ENCODE measurements around the gene CLK3.

The CLK3 gene

DNA sequence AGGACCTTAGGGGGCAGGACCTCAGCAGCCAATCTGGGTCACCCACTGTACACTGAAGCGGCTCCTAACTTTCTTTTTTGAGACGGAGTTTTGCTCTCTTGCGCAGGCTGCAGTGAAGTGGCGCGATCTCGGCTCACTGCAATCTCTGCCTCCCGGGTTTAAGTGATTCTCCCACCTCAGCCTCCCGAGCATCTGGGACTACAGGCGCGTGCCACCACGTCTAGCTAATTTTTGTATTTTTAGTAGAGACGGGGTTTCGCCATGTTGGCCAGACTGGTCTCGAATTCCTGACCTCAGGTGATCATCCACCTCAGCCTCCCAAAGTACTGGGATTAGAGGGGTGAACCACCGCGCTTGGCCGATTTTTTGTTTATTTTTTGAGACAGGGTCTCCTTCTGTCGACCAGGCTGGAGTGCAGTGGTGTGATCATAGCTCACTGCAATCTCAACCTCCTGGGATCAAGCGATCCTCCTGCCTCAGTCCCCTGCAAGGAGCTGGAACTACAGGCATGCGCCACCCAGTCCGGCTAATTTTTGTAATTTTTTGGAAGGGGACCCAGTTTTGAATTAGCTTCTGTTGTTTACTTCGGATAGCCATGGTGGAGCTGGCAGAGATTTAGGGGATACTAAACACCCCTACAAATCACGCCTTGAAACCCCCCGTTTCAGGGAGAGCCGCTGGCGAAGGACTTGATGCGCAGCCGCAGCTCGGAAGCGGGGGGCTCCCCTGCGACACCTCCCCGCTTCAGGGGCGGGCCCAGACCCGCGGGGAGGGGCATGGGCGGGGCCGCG is 1.5 kb upstream of the CLK3 start:
- Histone ChIP-seq H3K9me3 (ENCODE audit: control insufficient read depth, low read depth, low read length) (no peaks in the 10 kb centered on the region), H3K27me3 (ENCODE audit: control insufficient read depth, insufficient read depth, low read length) (peaks cover 18% of the 10 kb centered on the region), H3K4me3 (ENCODE audit: low read length) (peak overlapping the region; percentile 88), H3K36me3 (ENCODE audit: control insufficient read depth, low read depth, low read length) (peaks cover 1% of the 10 kb centered on the region), H3K27ac (ENCODE audit: low read length) (peak overlapping the region; percentile 27), H3K9ac (ENCODE audit: low read length) (peak overlapping the region; percentile 49), H3K4me1 (ENCODE audit: control insufficient read depth, low read depth, low read length) (peaks cover 3% of the 10 kb centered on the region)

DNA sequence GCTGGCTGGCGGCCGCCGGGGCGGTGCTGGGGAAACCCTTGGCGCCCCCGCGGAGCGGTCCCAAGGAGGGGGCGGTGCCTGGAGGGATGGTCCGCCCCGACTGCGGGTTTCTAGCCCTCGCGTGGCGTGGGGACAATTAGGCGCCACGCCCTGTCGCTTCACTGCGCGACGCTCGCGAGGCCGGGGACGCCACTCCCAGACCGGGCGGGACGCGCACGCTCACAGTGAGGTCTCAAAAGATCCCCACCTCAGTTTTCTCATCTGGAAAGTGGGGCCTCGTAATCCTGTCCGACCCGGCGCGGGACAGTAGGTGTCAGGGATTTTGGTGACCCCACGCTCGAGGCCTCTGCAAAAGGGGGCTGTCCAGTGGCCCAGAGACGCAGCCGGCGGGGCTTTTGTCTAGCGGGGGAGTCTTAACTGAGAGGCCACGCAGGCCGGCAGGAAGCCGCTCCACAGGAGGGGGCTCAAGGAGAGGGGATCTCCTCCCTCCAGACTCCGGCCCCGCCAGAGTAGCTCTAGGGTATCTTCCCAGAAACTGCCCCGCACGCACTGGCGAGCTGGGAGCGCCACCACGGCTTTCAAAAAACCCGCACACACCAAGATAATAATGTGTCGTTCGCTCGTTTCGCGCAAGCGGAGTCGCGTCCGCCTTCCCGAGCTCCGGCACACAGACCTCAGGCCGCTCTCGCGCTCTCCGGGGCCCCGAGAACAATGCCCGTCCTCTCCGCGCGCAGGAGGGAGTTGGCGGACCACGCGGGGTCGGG is 710 bp upstream of the CLK3 start:
- peaks cover 3% of the 10 kb centered on the region for H3K4me1 ChIP-seq (ENCODE audit: control insufficient read depth, low read depth, low read length)

DNA sequence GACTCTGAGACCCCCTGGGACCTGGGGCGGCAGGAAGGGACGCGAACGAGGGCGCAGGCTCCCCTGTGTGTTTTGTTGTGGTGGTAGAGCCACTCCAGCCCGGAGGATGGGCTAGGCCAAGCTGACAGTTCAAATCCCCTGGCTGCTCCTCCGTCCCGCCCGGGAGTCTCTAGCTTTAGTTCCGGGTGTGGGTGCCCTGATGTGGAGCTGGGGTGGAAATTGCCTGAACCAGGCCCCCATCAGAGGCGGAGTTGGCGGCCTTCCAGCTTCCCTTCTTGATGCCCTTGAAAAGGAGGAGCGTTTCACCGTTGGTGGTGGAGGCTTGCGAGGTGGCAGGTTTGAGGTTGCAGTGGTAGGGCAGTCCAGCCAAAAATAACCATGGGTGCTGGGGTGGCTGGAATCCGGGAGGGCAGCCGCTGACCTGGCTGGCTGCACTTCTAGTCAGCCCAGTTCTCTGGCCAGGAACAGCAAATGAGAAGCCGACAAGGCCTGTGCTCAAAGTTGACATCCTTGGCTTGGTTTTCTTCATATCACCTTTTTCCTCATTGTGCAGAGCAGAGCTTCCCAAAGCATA is 817 bp downstream of the CLK3 start:
- Histone ChIP-seq H3K9ac (ENCODE audit: low read length) (peak overlapping the region; percentile 90), H3K9me3 (ENCODE audit: control insufficient read depth, low read depth, low read length) (no peaks in the 10 kb centered on the region), H3K36me3 (ENCODE audit: control insufficient read depth, low read depth, low read length) (peaks cover 19% of the 10 kb centered on the region), H3K4me3 (ENCODE audit: low read length) (peak overlapping the region; percentile 88), H3K27me3 (ENCODE audit: control insufficient read depth, insufficient read depth, low read length) (peaks cover 18% of the 10 kb centered on the region), H3K4me1 (ENCODE audit: control insufficient read depth, low read depth, low read length) (peaks cover 3% of the 10 kb centered on the region), H3K27ac (ENCODE audit: low read length) (no peak overlapping the region)

More for the DNA sequence above, 710 bp upstream of the CLK3 start:
- peak overlapping the region; percentile 90 for H3K9ac ChIP-seq (ENCODE audit: low read length)
- H3K27ac ChIP-seq (ENCODE audit: low read length): peak overlapping the region; percentile 35
- H3K36me3 ChIP-seq (ENCODE audit: control insufficient read depth, low read depth, low read length): peaks cover 9% of the 10 kb centered on the region
- peak overlapping the region; percentile 88 for H3K4me3 ChIP-seq (ENCODE audit: low read length)
- peaks cover 18% of the 10 kb centered on the region for H3K27me3 ChIP-seq (ENCODE audit: control insufficient read depth, insufficient read depth, low read length)
- no peaks in the 10 kb centered on the region for H3K9me3 ChIP-seq (ENCODE audit: control insufficient read depth, low read depth, low read length)

DNA sequence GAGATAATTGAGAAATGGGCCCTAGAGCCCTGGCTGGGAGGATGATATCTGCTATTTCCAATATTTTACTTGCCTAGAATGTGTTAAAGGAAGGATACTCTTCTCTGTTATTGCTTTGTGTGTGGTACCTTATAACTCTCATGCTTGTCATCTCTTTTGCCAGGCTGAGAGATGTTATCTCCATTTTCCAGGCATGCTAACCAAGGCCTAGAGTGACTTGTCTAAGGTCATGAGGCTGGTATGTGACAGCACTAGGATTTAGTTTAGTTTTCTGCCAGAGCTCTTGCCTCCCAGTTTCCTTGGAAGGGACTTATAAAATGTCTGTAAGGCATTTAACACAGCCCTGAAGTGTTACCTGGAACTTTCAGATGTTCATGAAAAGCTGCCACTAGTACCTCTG is 1.4 kb downstream of the CLK3 start:
- Histone ChIP-seq H3K4me1 (ENCODE audit: control insufficient read depth, low read depth, low read length) (peaks cover 3% of the 10 kb centered on the region), H3K27ac (ENCODE audit: low read length) (no peak overlapping the region), H3K9me3 (ENCODE audit: control insufficient read depth, low read depth, low read length) (no peaks in the 10 kb centered on the region), H3K27me3 (ENCODE audit: control insufficient read depth, insufficient read depth, low read length) (peaks cover 15% of the 10 kb centered on the region), H3K36me3 (ENCODE audit: control insufficient read depth, low read depth, low read length) (peaks cover 23% of the 10 kb centered on the region), H3K9ac (ENCODE audit: low read length) (no peak overlapping the region), H3K4me3 (ENCODE audit: low read length) (peak overlapping the region; percentile 88)

DNA sequence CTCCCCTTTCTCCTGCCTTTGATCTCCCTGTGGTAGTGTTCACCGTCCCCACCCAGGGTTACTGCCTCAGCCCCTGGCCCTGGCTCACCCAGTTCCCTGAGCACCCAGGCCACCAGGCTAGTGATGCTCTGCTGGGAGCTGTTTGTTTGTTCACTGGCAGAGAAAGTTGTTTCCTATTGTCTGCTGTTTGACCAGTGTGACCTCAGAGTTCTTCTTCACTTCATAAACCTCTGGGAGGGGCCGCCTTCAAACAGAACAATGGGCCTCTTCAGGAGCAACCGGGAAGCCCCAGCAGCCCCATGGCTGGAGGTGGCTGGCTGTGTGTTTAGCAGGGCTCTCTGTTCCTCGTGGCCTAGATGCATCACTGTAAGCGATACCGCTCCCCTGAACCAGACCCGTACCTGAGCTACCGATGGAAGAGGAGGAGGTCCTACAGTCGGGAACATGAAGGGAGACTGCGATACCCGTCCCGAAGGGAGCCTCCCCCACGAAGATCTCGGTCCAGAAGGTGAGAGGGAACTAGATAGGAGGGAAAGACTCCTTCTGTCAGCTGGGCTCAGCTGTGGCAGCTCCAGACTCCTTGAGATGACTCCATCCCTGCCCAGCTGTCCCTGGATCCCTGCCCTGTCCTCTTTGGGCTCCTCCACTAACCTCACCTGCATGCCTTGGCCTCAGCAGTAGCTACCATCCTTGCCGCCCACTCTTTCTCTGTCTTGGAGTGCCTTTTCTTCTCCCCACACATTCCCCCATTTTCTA is 3.4 kb downstream of the CLK3 start:
- Histone ChIP-seq H3K27ac (ENCODE audit: low read length) (no peak overlapping the region), H3K4me3 (ENCODE audit: low read length) (no peak overlapping the region), H3K36me3 (ENCODE audit: control insufficient read depth, low read depth, low read length) (peaks cover 43% of the 10 kb centered on the region), H3K27me3 (ENCODE audit: control insufficient read depth, insufficient read depth, low read length) (peaks cover under 1% of the 10 kb centered on the region), H3K4me1 (ENCODE audit: control insufficient read depth, low read depth, low read length) (peaks cover 3% of the 10 kb centered on the region), H3K9ac (ENCODE audit: low read length) (no peak overlapping the region), H3K9me3 (ENCODE audit: control insufficient read depth, low read depth, low read length) (no peaks in the 10 kb centered on the region)

DNA sequence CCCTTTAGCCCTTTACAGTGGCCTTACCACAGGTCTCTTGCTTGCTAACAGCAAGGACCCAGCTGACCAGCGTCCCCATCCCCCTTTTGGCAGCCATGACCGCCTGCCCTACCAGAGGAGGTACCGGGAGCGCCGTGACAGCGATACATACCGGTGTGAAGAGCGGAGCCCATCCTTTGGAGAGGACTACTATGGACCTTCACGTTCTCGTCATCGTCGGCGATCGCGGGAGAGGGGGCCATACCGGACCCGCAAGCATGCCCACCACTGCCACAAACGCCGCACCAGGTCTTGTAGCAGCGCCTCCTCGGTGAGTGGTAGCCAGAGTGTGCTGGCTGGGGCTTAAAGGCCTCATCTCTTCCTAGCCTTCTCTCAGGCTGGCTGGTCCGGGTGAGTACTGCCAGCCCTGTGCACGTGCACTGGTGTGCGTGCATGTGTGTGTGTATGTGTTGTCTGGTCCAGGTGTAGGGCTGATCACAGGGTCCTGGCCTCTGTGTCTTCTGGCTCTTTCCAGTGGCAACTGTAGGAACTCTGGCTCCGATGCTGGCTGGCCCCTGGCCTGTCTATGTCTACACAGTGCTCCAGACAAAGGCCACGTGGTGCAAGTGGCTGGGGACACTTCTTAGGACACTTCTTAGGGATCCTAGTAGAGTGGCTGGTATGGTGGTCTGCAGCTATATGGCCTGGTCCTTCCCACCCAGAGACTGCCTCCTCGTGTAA is 4.4 kb downstream of the CLK3 start:
- Histone ChIP-seq H3K4me1 (ENCODE audit: control insufficient read depth, low read depth, low read length) (peaks cover 3% of the 10 kb centered on the region), H3K36me3 (ENCODE audit: control insufficient read depth, low read depth, low read length) (peaks cover 53% of the 10 kb centered on the region), H3K9ac (ENCODE audit: low read length) (no peak overlapping the region)

DNA sequence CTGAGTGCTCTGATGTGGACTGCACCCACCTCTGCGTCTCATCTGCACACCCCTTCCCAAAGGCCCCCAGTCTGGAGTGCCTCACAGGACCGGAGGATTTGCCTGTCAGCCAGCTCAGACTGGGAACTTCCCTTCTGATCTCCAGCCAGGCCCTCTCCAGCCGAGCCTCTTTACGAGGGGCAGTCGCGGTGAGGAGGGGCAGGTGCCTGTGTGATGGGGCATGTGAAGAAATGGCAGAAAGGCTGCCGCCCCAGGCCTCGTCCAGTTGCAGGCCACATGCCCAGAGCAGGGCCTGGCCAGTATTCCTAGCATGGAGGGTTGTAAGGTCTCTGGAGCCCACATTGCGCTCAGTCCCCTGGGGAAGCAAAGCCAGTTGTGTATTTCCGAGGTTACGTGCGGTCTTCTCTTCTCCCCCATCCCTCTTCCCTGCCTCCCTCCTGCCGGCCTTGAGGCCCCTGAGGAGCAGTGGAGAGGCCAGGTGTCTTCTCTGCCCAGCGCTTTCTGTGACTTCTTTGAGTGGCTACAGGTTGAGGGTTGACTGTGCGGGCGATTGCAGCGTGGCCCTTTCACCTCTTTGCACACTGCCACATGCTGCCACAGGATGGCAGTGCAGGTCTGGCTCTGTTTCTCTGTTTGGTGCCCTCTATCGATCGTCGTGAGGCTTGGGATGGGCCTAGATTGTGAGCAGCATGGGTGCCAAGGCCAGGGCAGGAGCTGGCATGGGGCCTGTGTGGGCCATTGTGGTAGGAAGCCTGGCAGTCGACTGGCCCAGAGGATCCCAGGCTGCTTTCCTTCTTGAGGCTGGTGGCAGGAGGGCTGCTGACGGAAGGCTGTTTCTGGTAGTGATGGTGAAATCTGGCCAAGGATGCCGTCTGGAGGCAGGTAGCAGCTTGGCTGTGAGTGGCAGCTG is 5.3 kb downstream of the CLK3 start:
- H3K27ac ChIP-seq (ENCODE audit: low read length): no peak overlapping the region
- peaks cover 61% of the 10 kb centered on the region for H3K36me3 ChIP-seq (ENCODE audit: control insufficient read depth, low read depth, low read length)
- no peaks in the 10 kb centered on the region for H3K9me3 ChIP-seq (ENCODE audit: control insufficient read depth, low read depth, low read length)
- H3K9ac ChIP-seq (ENCODE audit: low read length): no peak overlapping the region
- no peaks in the 10 kb centered on the region for H3K27me3 ChIP-seq (ENCODE audit: control insufficient read depth, insufficient read depth, low read length)
- H3K4me1 ChIP-seq (ENCODE audit: control insufficient read depth, low read depth, low read length): peaks cover 3% of the 10 kb centered on the region
- H3K4me3 ChIP-seq (ENCODE audit: low read length): no peak overlapping the region

More for the DNA sequence above, 4.4 kb downstream of the CLK3 start:
- no peaks in the 10 kb centered on the region for H3K27me3 ChIP-seq (ENCODE audit: control insufficient read depth, insufficient read depth, low read length)
- no peak overlapping the region for H3K4me3 ChIP-seq (ENCODE audit: low read length)
- no peaks in the 10 kb centered on the region for H3K9me3 ChIP-seq (ENCODE audit: control insufficient read depth, low read depth, low read length)
- no peak overlapping the region for H3K27ac ChIP-seq (ENCODE audit: low read length)

DNA sequence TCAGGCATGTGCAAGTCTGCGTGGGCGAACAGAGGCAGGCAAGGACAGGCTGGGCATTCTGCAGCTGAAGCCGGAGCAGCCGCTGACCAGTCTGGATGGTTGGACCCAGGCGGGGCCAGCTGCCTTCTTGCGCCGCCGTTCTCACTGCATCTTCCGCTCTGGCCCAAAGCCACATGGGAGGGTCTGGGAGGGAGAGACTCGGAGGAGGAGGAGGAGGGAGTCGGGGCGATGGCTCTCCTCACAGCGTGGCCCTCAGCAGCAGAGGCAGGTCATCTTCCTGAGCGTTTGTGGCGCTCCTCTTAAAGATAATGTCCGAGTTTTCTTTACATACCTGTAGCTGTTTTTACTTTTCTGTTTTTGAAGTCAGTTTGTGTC is 5.9 kb downstream of the CLK3 start:
- H3K9ac ChIP-seq (ENCODE audit: low read length): no peak overlapping the region
- H3K9me3 ChIP-seq (ENCODE audit: control insufficient read depth, low read depth, low read length): no peaks in the 10 kb centered on the region
- peaks cover 3% of the 10 kb centered on the region for H3K4me1 ChIP-seq (ENCODE audit: control insufficient read depth, low read depth, low read length)
- H3K27me3 ChIP-seq (ENCODE audit: control insufficient read depth, insufficient read depth, low read length): no peaks in the 10 kb centered on the region
- H3K36me3 ChIP-seq (ENCODE audit: control insufficient read depth, low read depth, low read length): peaks cover 68% of the 10 kb centered on the region
- no peak overlapping the region for H3K4me3 ChIP-seq (ENCODE audit: low read length)
- H3K27ac ChIP-seq (ENCODE audit: low read length): no peak overlapping the region

DNA sequence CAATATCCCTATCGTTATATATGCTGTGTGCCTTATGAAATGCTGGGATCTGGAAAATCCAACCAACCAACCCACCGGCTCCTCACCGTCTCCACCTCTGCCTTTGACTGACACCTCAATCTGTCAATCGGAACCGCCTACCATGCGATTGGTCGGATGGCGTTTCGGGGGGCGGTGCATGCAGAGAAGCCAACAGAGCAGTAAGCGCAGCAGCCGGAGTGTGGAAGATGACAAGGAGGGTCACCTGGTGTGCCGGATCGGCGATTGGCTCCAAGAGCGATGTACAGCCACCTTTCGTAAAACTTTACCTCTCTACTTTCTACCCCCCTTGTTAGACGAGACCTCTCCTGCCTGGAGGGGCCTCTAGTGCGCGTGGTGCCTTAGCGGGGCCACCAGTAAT is 6.3 kb downstream of the CLK3 start:
- Histone ChIP-seq H3K36me3 (ENCODE audit: control insufficient read depth, low read depth, low read length) (peaks cover 72% of the 10 kb centered on the region), H3K4me1 (ENCODE audit: control insufficient read depth, low read depth, low read length) (peaks cover 2% of the 10 kb centered on the region)

DNA sequence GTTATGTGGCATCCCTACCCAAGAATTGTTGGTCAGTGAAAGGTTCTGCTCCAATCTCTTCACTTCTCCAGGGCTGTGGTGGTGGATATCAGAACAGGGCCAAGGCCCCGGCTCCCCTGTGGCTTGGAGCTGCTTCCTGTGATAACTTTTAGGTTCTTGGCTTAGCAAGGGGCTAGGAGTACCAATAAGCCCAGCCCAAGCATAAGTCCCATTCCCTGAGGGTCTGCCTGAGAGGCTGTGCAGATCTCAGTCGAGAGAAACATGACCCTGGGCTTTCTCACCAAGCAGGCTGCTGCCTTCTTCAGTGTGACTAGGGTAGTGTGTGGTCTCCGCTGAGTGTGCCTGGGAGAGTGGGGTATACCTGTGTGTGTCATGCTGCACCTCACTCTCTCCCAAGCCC is 7.1 kb downstream of the CLK3 start:
- Histone ChIP-seq H3K27ac (ENCODE audit: low read length) (no peak overlapping the region), H3K4me1 (ENCODE audit: control insufficient read depth, low read depth, low read length) (no peaks in the 10 kb centered on the region), H3K36me3 (ENCODE audit: control insufficient read depth, low read depth, low read length) (peaks cover 80% of the 10 kb centered on the region), H3K9ac (ENCODE audit: low read length) (no peak overlapping the region), H3K9me3 (ENCODE audit: control insufficient read depth, low read depth, low read length) (no peaks in the 10 kb centered on the region), H3K4me3 (ENCODE audit: low read length) (no peak overlapping the region), H3K27me3 (ENCODE audit: control insufficient read depth, insufficient read depth, low read length) (no peaks in the 10 kb centered on the region)

More for the DNA sequence above, 6.3 kb downstream of the CLK3 start:
- Histone ChIP-seq H3K4me3 (ENCODE audit: low read length) (no peak overlapping the region), H3K9me3 (ENCODE audit: control insufficient read depth, low read depth, low read length) (no peaks in the 10 kb centered on the region), H3K27me3 (ENCODE audit: control insufficient read depth, insufficient read depth, low read length) (no peaks in the 10 kb centered on the region), H3K27ac (ENCODE audit: low read length) (no peak overlapping the region), H3K9ac (ENCODE audit: low read length) (no peak overlapping the region)
